ENCODE results near the gene PRSS2. TPM values are rescaled to one million over a fixed set of nuclear protein-coding genes. Genes with fewer than 3 reads are reported as not detected.
"Not testable (repeated sequence)": the region's sequence is repeated elsewhere in the genome, so short reads cannot be mapped to it uniquely, and the experiment has no call there.

The PRSS2 gene
- total RNA-seq, 1 experiment from 2014 or later: 9.3 TPM

DNA sequence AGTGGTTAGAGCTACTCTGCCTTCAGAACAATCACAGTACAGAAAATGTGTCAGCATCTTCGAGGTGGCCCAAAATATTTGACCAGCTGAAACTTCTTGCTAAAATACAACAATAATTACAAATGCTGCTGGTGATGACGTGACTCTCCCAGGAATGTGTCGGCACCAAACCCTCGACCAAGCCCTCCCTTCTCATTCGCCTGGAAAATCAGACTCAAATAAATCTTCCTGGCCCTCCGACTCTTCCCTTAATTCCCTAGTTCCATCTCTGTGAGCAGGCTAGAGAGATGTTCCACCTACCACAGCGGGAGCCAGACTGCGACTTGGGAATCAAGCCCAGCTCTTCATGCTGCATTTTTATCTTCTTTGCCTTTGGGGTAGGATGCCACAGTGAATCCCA, 4.1 kb downstream of the PRSS2 start:
- no peaks in the 10 kb centered on the region for H3K36me3 ChIP-seq (ENCODE audit: control insufficient read depth, insufficient read depth, low read length)
- Mint-ChIP-seq H3K27ac (ENCODE audit: unreplicated experiment) (no peak overlapping the region), H3K4me1 (ENCODE audit: low read depth, unreplicated experiment) (peaks cover 11% of the 10 kb centered on the region), H3K36me3 (ENCODE audit: insufficient read depth, unreplicated experiment) (no peaks in the 10 kb centered on the region), H3K27me3 (ENCODE audit: insufficient read depth, unreplicated experiment) (no peaks in the 10 kb centered on the region), H3K9me3 (ENCODE audit: unreplicated experiment) (peaks cover 10% of the 10 kb centered on the region), H3K4me3 (ENCODE audit: unreplicated experiment) (no peak overlapping the region)
- no peak for DNase-seq
- no peaks in the 10 kb centered on the region for H3K9me3 ChIP-seq
- intact Hi-C loops (cut with micrococcal nuclease; ENCODE audit: unreplicated experiment): no loop called here
- ChIA-PET CTCF (no interaction called here), POLR2A (no interaction called here)
- H3K4me3 ChIP-seq (ENCODE audit: low read depth, low read length): no peak overlapping the region
- no TSS peak for BruUV-seq (replicated peaks)
- no peak for TF ChIP-seq CTCF (IDR thresholded peaks at IDR 0.05; ENCODE audit: insufficient read depth in 1 of 2, low read depth in 1 of 2, low read length in 1 of 2, severe bottlenecking in 1 of 2, unreplicated experiment in 1 of 2)
- H3K27me3 ChIP-seq (replicated peaks; ENCODE audit: control insufficient read depth, insufficient read depth, low read length): no peaks in the 10 kb centered on the region
- H3K4me1 ChIP-seq: no peaks in the 10 kb centered on the region

DNA sequence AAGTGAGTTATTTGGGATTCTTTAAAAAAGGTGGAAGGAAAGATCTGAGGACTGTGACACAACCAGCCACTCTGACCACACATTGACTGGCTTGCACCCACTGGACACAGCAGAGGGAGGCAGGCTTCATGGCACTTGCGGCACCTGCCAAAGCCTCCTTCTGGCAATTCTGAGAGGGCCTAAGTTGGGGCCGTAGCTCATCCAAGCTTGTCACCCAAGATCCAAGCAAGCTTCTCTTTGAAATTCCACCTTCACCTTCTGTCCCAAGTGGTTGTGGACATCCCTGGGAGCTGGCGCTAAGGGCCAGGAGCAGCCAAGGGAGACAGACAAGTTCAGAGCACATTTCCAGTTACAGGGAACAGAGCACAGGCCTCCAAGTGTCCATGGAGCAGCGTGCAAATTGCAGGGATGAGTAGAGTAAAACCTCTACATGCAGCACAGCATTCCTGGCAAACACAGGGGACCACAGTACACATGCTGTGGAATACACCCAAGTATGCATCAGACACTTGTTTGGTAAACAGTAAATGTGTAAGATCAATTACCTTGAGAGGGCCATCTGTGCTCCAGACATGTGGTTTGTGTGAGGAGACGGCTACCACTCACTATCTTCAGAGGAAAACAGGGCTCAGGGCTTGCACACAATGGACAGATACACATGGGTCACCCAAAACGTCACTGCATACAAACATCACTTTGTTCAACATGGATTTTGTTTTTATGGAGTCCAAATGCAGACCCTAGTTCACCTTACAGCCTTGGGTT, 4.8 kb downstream of the PRSS2 start:
- H3K36me3 Mint-ChIP-seq (ENCODE audit: insufficient read depth, unreplicated experiment); H3K27ac Mint-ChIP-seq (ENCODE audit: unreplicated experiment); H3K4me3 Mint-ChIP-seq (ENCODE audit: unreplicated experiment); BruUV-seq (replicated peaks); POLR2A ChIA-PET; H3K27me3 Mint-ChIP-seq (ENCODE audit: insufficient read depth, unreplicated experiment); DNase-seq; H3K9me3 ChIP-seq; H3K36me3 ChIP-seq (ENCODE audit: control insufficient read depth, insufficient read depth, low read length); H3K4me1 ChIP-seq; intact Hi-C loops (cut with micrococcal nuclease; ENCODE audit: unreplicated experiment); H3K4me3 ChIP-seq (ENCODE audit: low read depth, low read length); H3K9me3 Mint-ChIP-seq (ENCODE audit: unreplicated experiment); H3K27me3 ChIP-seq (replicated peaks; ENCODE audit: control insufficient read depth, insufficient read depth, low read length): not testable (repeated sequence)
- H3K4me1 Mint-ChIP-seq (ENCODE audit: low read depth, unreplicated experiment): peaks cover 14% of the 10 kb centered on the region
- CTCF ChIA-PET: interaction anchor here (0.6 kb wide), 1 partner anchor 92 kb away, joined by 4 read pairs; no protein-coding TSS in a partner anchor

DNA sequence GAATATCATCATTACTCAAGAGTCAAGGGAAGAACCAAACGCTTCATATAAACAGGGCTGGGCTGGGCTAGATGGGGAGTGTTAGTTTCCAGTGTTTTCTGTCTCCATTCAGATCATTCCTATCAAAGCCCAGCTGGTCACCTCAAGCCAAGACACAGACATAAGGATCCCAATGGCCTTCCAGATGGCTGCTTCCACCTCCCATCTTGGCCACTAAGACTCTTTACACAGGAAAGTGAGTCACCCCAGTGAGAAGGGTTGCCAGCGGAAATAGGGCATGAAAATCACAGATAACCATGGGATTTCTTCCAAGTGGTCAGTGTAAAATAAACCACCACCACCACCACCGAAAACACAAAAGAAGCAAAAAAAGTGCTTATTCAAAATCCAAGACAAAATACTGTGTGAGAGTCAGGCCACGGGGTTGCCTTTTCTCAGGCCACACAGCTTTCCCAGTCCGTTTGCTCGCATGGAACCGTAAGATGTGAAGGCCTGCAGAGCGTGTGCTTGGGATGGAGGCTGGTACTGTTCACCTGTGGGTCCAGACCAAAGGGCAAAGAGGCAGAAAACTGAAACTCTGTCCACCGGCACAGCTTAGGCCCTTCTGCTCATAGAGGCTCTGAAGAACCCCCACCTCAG, 5.6 kb downstream of the PRSS2 start:
- H3K4me3 ChIP-seq (ENCODE audit: low read depth, low read length): no peak overlapping the region
- intact Hi-C loops (cut with micrococcal nuclease; ENCODE audit: unreplicated experiment): no loop called here
- POLR2A ChIA-PET: no interaction called here
- Mint-ChIP-seq H3K27ac (ENCODE audit: unreplicated experiment) (no peak overlapping the region), H3K27me3 (ENCODE audit: insufficient read depth, unreplicated experiment) (peaks cover 8% of the 10 kb centered on the region), H3K9me3 (ENCODE audit: unreplicated experiment) (peaks cover 10% of the 10 kb centered on the region), H3K4me3 (ENCODE audit: unreplicated experiment) (no peak overlapping the region), H3K4me1 (ENCODE audit: low read depth, unreplicated experiment) (peaks cover 10% of the 10 kb centered on the region), H3K36me3 (ENCODE audit: insufficient read depth, unreplicated experiment) (no peaks in the 10 kb centered on the region)
- H3K4me1 ChIP-seq: no peaks in the 10 kb centered on the region
- no peaks in the 10 kb centered on the region for H3K36me3 ChIP-seq (ENCODE audit: control insufficient read depth, insufficient read depth, low read length)
- H3K9me3 ChIP-seq: no peaks in the 10 kb centered on the region
- CTCF ChIA-PET: no interaction called here
- no peak for TF ChIP-seq CTCF (IDR thresholded peaks at IDR 0.05; ENCODE audit: insufficient read depth in 1 of 2, low read depth in 1 of 2, low read length in 1 of 2, severe bottlenecking in 1 of 2, unreplicated experiment in 1 of 2)
- DNase-seq: no peak
- BruUV-seq (replicated peaks): no TSS peak
- no peaks in the 10 kb centered on the region for H3K27me3 ChIP-seq (replicated peaks; ENCODE audit: control insufficient read depth, insufficient read depth, low read length)

- H3K4me3 Mint-ChIP-seq (ENCODE audit: unreplicated experiment); H3K9me3 Mint-ChIP-seq (ENCODE audit: unreplicated experiment); H3K27me3 ChIP-seq (replicated peaks; ENCODE audit: control insufficient read depth, insufficient read depth, low read length); BruUV-seq (replicated peaks); POLR2A ChIA-PET; H3K36me3 ChIP-seq (ENCODE audit: control insufficient read depth, insufficient read depth, low read length); CTCF ChIA-PET; H3K27ac Mint-ChIP-seq (ENCODE audit: unreplicated experiment); H3K9me3 ChIP-seq; intact Hi-C loops (cut with micrococcal nuclease; ENCODE audit: unreplicated experiment); H3K4me1 ChIP-seq; H3K4me1 Mint-ChIP-seq (ENCODE audit: low read depth, unreplicated experiment); H3K4me3 ChIP-seq (ENCODE audit: low read depth, low read length); DNase-seq; H3K27me3 Mint-ChIP-seq (ENCODE audit: insufficient read depth, unreplicated experiment); H3K36me3 Mint-ChIP-seq (ENCODE audit: insufficient read depth, unreplicated experiment): not testable (repeated sequence)
These were observed 6.1 kb downstream of the PRSS2 start for GRCh38 chr7:142776845-142777225.

Data from Caco-2 (cell line).